Measurements from ENCODE around the gene ANP32E. TPM values are rescaled to one million over a fixed set of nuclear protein-coding genes. Genes with fewer than 3 reads are reported as not detected.
A peak's percentile ranks its signal among the peaks of the same experiment; 100 is the strongest.

The ANP32E gene
- total RNA-seq, 2 experiments from 2014 or later: 185 TPM

- Mint-ChIP-seq H3K27me3 (no peaks in the 10 kb centered on the region), H3K4me1 (peaks cover 1% of the 10 kb centered on the region), H3K4me3 (no peak overlapping the region), H3K36me3 (ENCODE audit: low read depth) (no peaks in the 10 kb centered on the region), H3K27ac (no peak overlapping the region), H3K9me3 (no peaks in the 10 kb centered on the region)
- ChIA-PET POLR2A (interaction anchor here (0.9 to 1.5 kb wide), 2 partner anchors 17 to 59 kb away, joined by 3 read pairs; no protein-coding TSS in a partner anchor), CTCF (interaction anchor here (2.6 to 5.4 kb wide), 2 partner anchors 11 to 103 kb away, joined by 8 to 42 read pairs; no protein-coding TSS in a partner anchor)
- DNase-seq: no peak
Measured at GRCh38 chr1:150176593-150176992, 59.3 kb downstream of the ANP32E start.

DNA sequence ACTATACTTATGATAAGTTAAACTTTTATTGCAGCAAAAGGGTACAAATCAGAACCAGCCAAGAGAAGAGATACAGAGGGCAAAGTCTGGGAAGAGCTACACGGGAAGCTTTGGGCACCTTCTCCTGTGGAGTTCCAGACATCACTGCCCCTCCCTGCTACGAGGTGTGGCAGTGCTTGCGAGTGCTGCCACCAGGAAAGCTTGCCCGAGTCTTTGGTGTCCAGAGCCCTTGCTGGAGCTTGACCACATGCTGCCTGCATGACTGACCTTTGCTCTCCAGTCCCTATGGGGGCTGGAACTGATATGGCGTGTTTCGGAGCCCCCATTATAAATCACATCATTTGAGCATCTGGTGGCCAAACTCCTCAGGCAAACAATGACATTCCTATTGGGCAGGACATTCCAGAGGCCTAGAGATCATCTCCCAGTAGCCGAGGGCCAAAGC is 62.7 kb downstream of the ANP32E start:
- Mint-ChIP-seq H3K9me3 (no peaks in the 10 kb centered on the region), H3K36me3 (ENCODE audit: low read depth) (no peaks in the 10 kb centered on the region), H3K4me3 (no peak overlapping the region), H3K27ac (no peak overlapping the region), H3K4me1 (no peaks in the 10 kb centered on the region), H3K27me3 (no peaks in the 10 kb centered on the region)
- no peak for DNase-seq
- POLR2A ChIA-PET: no interaction called here
- CTCF ChIA-PET: interaction anchor here (1.0 to 6.0 kb wide), 2 partner anchors 14 to 99 kb away, joined by 3 to 39 read pairs; no protein-coding TSS in a partner anchor

DNA sequence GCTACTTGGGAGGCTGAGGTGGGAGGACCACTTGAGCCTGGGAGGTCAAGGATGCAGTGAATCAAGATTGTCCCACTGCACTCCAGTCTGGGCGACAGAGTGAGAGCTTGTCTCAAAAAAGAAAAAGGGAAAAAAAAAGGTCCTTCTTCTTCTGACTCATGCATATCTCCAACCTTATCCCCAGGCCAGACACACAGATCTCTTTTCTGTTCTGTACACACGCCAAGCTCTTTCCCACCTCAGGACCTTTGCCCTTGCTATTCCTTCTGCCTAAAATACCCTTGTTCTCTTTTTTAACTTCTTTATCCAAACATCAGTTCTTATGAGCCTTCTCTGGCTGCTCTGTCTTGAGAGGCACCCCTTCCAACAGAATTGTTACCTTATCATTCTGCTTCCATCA is 64.1 kb downstream of the ANP32E start:
- ChIA-PET CTCF (interaction anchor here (6.0 to 16.1 kb wide), 2 partner anchors 15 to 97 kb away, joined by 39 to 225 read pairs; no protein-coding TSS in a partner anchor), POLR2A (interaction anchor here (1.1 to 1.8 kb wide), 2 partner anchors 61 to 104 kb away, joined by 4 to 6 read pairs; partner anchors contain the start of gene VPS45)
- peaks cover 1% of the 10 kb centered on the region for H3K27me3 Mint-ChIP-seq
- DNase-seq: no peak
- no peak overlapping the region for H3K4me3 Mint-ChIP-seq
- no peaks in the 10 kb centered on the region for H3K4me1 Mint-ChIP-seq
- H3K27ac Mint-ChIP-seq: no peak overlapping the region
- no peaks in the 10 kb centered on the region for H3K9me3 Mint-ChIP-seq
- H3K36me3 Mint-ChIP-seq (ENCODE audit: low read depth): no peaks in the 10 kb centered on the region

DNA sequence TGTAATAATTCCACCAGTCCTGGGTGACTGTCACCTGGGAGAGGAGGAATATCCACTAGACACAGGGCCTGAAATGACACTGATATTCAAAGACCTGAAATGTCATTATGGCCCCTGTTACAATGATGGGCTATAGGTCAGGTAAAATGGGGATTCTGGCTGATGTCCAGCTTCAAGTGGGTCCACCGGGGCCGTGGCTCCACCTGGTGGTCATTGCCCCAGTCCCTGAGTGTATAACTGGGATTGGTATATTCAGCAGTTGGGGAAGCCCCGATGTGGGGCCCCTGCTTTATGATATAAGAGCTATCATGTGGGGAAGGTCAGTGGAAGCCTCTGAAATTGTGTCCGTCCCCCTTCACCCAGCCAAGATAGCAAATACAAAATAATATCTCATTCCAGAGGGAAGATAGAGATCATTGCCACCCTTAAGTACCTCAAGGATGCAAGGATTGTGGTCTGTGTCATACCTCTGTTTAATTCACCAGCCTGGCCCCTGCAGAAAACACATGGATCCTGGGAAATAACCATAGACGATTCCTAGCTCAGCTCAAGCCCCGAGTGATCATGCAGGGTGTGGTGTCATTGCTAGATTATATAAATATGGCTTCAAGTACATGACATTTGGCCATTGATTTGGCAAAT is 66.8 kb downstream of the ANP32E start:
- Mint-ChIP-seq H3K9me3 (no peaks in the 10 kb centered on the region), H3K27ac (no peak overlapping the region), H3K4me3 (no peak overlapping the region), H3K27me3 (peaks cover 2% of the 10 kb centered on the region), H3K4me1 (peaks cover 13% of the 10 kb centered on the region), H3K36me3 (ENCODE audit: low read depth) (no peaks in the 10 kb centered on the region)
- ChIA-PET POLR2A (interaction anchor here (0.6 to 1.5 kb wide), 3 partner anchors 10 to 281 kb away, joined by 3 to 10 read pairs (median 5); a partner anchor contains a TSS), CTCF (interaction anchor here (0.5 to 16.1 kb wide), 14 partner anchors 10 to 207 kb away, joined by 3 to 225 read pairs (median 4); partner anchors contain the start of gene VPS45)
- peak; percentile 65 for DNase-seq

Other genes starting within 250 kb of the ANP32E start
- 10 to 100 TPM; 15.9 to 17.4 TPM for gene OTUD7B, start 225.4 kb downstream of the ANP32E start, total RNA-seq
- gene VPS45, start 168.3 kb downstream of the ANP32E start, total RNA-seq: 10 to 100 TPM; 35.4 to 39.0 TPM
- gene PLEKHO1, start 86.2 kb downstream of the ANP32E start, total RNA-seq: 10 to 100 TPM; 89.8 to 92.9 TPM
- gene CA14, start 21.7 kb upstream of the ANP32E start, total RNA-seq: not detected
- gene APH1A, start 32.9 kb upstream of the ANP32E start, total RNA-seq: 100 to 1,000 TPM; 142 to 144 TPM
- 1 to 10 TPM; 4.1 TPM for gene C1orf54, start 36.7 kb upstream of the ANP32E start, total RNA-seq
- 1 to 10 TPM; 1.5 to 1.7 TPM for gene CIART, start 46.4 kb upstream of the ANP32E start, total RNA-seq
- 10 to 100 TPM; 67.2 to 68.2 TPM for gene MRPS21, start 57.7 kb upstream of the ANP32E start, total RNA-seq
- 10 to 100 TPM; 60.3 to 64.7 TPM for gene PRPF3, start 85.4 kb upstream of the ANP32E start, total RNA-seq
- 10 to 100 TPM; 33.6 to 35.0 TPM for gene RPRD2, start 128.0 kb upstream of the ANP32E start, total RNA-seq

Data from activated CD4-positive, alpha-beta memory T cell treated with anti-CD3 and anti-CD28 coated beads, Interleukin-2, amount 10 ng/mL, durations not matched to agents 7 days and 5 days (primary cell).